Stimulated activated CD4-positive, alpha-beta T cell treated with anti-CD3 and anti-CD28 coated beads, Interleukin-2, amount 100 ng/mL, for 24 hours (primary cell): ENCODE measurements around the gene PTPRN2.
"Not testable (repeated sequence)": the region's sequence is repeated elsewhere in the genome, so short reads cannot be mapped to it uniquely, and the experiment has no call there.

ENCODE experiments used
- DNase-seq, 2 donors: peaks; one replicate each; pipeline ENCODE4 v3.0.0-alpha.2; 2020

The PTPRN2 gene

GRCh38 chr7:158508802-158509385, 78.7 kb downstream of the PTPRN2 start:
- no peak for DNase-seq

GRCh38 chr7:158508321-158508720, 79.3 kb downstream of the PTPRN2 start:
- DNase-seq, result not testable (repeated sequence)

- DNase-seq, result no peak
Measured at GRCh38 chr7:158507917-158508316, 79.7 kb downstream of the PTPRN2 start.

DNA sequence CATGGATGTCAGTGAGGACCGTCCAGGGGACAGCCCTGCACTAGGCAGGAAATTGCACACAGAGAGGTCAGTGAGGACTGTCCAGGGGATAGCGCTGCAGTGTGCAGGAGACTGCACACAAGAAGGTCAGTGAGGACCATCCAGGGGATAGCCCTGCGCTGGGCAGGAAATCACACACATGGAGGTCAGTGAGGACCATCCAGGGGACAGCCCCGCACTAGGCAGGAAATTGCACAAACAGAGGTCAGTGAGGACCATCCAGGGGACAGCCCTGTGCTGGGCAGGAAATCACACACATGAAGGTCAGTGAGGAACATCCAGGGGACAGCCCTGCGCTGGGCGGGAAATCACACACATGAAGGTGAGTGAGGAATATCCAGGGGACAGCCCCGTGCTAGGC, 80.4 kb downstream of the PTPRN2 start:
- DNase-seq, result not testable (repeated sequence)

DNA sequence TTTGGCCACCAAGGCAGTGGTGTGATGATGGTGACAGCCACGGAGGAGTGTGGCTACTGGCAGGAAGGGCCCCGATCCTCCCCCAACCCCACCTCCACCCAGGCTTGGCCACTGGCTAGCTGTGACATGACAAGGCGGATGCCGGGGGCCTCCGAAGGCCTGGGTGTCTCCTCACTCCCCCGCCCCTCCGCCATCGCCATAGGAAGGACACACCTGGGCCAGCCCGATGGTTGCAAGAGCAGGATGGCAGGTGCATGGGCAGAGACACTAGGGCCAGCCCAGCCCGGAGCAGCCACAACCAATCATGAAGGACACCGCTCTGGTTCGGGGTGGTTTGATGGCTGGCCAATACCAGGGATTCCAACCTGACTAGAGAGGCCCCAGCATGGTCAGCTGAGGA, 81.0 kb downstream of the PTPRN2 start:
- no peak for DNase-seq

GRCh38 chr7:158505683-158506082, 81.9 kb downstream of the PTPRN2 start:
- DNase-seq, result no peak

GRCh38 chr7:158502068-158502750, 85.4 kb downstream of the PTPRN2 start:
- no peak for DNase-seq

DNA sequence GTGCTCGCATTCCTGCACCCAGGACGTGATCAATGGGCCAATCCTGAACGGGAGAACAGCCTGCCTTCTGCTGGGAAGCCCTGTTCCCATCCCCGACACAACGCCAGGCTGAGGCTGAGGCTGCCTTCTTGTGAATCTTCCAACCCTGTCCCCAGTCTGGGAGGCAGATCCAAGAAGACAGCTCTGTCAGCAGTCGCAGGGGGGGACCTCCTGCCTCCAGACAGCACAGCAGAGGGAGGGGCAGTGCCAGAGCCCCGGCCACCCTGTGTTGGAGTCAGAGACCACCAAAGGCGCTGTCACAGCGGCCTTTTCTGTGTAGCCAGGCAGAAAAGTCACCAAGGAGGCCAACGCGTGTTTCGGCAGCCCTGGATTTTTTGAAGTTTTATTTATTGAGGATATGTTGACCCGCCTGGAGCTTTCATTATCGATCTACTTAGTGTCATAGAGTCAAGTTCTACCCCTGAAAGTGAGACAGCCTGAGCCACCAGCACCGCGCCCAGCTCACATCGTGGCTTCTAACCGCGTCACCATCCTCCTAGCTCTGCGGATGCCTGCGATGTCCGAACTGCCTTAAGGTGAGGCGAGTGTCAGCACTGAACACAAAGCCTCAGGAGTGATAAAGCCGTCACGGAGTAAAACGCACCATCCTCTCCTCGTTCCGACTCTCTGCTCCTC, 86.1 kb downstream of the PTPRN2 start:
- no peak for DNase-seq

- DNase-seq, result no peak
Measured at GRCh38 chr7:158500651-158501052, 87.0 kb downstream of the PTPRN2 start.

- no peak for DNase-seq
Measured at GRCh38 chr7:158499082-158499455, 88.6 kb downstream of the PTPRN2 start.

- DNase-seq, result no peak
Measured at GRCh38 chr7:158498443-158499081, 89.1 kb downstream of the PTPRN2 start.

GRCh38 chr7:158497627-158498026, 90.0 kb downstream of the PTPRN2 start:
- DNase-seq, result no peak

GRCh38 chr7:158495786-158496185, 91.8 kb downstream of the PTPRN2 start:
- DNase-seq, result peak in 1 of 2 donors; percentile 20

- DNase-seq, result no peak
Measured at GRCh38 chr7:158495216-158495615, 92.4 kb downstream of the PTPRN2 start.

- no peak for DNase-seq
Measured at GRCh38 chr7:158494643-158495042, 93.0 kb downstream of the PTPRN2 start.

- peak in 1 of 2 donors; percentile 12 for DNase-seq
Measured at GRCh38 chr7:158494162-158494586, 93.4 kb downstream of the PTPRN2 start.

GRCh38 chr7:158492367-158492764, 95.3 kb downstream of the PTPRN2 start:
- no peak for DNase-seq

DNA sequence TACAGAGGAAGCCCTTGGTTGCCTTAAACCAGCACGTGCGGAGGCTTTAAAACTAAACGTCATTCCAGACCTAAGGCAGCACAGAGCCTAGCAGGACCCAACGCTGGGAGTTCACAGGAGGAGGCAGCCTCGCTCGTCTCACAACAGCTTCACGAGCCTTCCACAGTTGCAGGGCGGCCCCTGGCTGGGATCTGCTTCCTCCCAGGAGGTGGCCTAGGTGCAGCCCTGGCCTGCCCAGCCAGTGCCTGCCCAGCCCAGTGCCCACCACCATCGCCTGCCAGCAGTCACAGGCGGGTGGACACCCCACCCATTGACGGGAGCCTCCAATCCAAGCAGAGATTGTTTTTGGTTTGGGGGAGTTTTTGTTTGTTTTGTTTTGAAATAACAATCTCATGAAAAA, 96.5 kb downstream of the PTPRN2 start:
- no peak for DNase-seq

DNA sequence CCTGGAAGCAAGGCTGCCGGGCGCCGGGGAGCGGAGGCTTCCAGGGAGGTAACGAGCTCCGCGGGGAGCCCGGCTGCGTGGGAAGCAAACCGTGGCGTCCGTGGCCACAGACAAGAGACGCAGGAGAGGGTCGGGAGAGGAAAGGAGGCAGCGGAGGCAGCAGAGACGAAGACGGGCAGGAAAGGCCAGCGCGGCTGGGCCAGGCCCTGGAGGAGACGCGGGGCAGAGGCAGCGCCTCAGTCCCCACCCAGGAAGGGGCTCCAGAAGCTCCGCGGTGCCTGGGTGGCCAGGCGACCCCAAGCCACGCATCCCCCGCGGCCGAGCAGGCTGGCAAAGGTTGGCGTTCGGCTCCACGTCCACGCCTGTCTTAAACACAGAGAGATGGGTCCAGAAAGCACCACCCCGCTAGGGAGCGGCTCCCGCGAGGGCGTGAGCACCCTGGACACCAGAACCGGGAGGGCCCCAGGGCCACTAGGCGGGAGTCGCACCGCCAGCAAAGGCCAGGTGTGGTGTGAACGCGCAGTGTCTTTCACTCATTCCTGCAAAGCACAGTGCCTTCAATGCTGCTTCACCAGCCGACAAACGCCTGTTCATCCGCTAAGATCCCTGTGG, 97.3 kb downstream of the PTPRN2 start:
- DNase-seq, result no peak

GRCh38 chr7:158489462-158490155, 98.0 kb downstream of the PTPRN2 start:
- no peak for DNase-seq

DNA sequence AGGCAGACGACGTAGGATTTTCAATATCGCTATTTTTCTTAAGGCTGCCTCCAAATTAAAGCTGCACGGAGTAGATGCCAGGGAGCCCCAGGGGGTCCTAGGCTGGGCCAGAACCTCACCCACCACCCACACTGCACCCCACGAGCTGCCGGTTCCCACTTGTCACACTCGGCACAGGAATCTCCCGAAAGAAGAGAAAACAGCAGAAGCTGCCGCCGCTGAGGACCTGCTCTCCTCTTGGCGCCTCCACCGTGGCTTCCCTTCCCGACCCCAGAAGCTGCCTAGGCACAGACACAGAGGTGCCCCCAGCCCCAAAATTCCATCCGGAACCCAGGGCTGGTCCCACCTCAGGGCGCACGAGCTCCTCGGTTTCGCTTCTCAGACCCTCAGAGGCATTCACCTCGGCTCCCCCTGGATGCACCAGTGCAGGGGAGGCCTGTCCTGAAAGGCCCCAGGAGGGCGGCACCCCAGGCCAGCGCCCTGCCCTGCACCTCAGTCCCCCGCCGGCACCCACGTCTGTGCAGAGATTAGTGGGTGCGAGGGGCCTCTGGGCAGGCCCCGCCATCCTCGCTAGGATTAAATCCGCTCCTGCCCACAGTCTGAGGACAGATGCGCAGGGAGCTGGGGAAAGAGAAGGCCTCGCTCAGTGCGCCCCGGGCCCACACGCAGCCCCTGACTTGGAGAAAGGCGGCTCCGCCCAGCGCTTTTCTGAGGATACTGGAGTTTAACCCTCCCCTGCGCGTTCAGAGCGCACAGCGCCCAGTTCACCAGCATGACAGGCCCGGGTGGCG, 99.2 kb downstream of the PTPRN2 start:
- no peak for DNase-seq

- DNase-seq, result no peak
Measured at GRCh38 chr7:158487631-158488151, 99.9 kb downstream of the PTPRN2 start.
